ENCODE results near the gene CYBA.

Gene CYBA

GRCh38 chr16:88627531-88628411, 23.1 kb downstream of the CYBA start:
- no peak for DNase-seq

- DNase-seq: no peak
These were observed 24.2 kb downstream of the CYBA start for GRCh38 chr16:88626646-88627045.

- DNase-seq: no peak
These were observed 25.8 kb downstream of the CYBA start for GRCh38 chr16:88624977-88625576.

DNA sequence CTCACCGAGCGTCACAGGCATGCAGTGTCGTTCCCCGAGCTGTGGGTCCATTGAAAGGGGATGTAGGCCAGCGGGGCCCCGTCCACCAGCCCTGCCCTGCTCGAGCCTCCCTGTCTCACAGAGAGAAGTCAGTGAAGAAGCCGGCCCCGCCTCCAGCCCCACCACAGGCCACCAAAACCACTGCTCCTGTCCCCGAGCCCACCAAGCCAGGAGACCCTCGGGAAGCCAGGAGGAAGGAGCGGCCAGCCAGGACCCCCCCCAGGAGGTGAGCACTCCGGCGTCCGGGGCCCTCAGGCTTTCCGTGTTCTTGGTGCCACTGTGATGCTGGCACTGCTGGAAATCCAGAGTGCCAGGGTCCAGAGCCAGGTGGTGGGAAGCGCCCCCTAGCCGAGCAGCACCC, 26.4 kb downstream of the CYBA start:
- no peak for DNase-seq

GRCh38 chr16:88623858-88624257, 27.0 kb downstream of the CYBA start:
- DNase-seq: no peak

DNA sequence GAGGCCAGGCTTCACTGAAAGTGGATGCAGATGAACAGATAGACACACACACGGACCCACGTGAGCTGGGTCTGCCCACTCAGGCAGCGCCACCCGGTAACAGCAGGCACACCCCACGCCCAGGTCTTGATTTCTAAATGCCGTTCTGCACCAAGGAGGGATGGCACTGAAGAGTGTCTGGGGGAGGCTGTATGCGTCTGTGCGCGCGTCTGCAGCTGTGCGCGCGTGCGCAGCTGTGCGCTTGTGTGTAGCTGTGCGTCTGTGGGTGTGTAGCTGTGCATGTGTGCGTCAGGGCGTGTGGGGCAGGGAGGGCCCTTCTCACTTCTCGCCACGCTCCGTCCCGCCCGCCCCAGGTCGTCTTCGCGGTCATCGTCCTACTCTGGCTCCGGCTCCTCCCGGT, 28.0 kb downstream of the CYBA start:
- DNase-seq: no peak

GRCh38 chr16:88622125-88622524, 28.7 kb downstream of the CYBA start:
- no peak for DNase-seq

DNA sequence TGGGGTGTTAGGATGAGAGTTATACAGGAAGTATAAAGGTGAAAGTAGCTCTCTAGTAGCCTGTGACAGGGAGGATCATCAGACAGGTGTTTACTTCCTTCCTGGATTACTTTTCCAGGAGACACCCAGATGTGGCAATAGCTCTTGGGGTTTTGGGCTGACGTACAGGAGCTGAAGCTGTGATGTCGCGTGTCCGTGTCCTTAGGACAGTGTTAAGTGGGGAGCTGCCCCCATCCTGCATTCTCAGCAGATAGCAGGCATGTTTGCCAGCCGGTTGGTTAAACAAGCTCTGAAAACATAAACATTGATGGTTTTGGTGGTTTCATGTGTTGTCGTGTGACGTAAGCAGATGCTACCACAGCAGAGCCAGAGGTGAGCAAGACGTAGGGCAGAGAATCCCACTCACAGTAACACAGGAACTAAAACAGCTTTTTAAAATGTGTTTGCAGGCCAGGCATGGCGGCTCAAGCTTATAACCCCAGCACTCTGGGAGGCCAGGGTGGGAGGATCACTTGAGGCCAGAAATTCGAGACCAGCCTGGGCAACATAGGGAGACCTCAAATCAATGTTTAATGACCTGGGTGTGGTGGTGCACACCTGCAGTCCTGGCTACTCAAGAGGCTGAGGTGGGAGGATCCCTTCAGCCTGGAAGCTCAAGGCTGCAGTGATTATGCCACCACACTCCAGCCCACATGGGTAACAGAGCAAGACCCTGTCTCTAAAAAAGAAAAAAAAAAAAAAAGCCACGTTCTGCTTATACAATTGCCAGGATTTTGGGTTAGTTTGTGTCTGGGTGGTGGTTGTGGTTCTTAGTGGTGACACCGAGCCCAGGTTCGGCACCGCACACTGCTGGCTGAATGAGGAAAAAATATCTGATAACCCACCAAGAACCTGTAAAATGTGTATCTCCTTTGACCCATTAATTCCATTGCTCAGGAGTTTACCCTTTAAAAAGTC, 30.7 kb downstream of the CYBA start:
- DNase-seq: no peak

DNA sequence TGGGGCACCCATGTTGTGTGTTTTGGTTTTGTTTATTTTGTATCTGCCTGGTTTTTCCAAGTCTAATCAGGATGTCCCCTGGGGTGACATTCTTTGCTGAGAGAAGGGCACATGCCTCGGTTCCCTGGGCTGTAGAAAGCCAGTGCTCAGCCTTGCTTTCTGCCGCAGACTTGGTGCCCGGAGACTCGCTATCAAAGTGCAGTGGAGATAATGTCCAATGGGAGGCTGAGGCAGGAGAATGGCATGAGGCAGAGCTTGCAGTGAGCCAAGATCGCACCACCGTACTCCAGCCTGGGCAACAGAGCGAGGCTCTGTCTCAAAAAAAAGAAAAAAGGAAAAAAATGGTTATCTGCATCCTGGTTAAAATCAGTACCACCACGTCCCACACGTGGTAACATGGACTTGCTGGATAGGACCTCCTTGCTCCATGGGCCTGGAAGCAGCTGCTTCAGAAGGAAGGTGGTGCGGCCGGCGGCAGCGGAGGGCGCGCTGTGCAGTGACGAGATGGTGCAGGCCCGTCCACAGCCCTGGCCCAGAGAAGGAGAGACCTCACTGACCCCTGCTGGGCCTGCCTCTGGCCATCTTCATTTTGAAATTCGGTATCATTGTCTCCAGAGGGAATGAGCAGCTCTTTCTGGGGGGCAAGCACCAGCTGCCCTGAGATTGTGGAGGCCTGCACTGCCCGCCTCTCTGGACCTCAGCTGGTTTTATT, 31.7 kb downstream of the CYBA start:
- no peak for DNase-seq

GRCh38 chr16:88618182-88618955, 32.5 kb downstream of the CYBA start:
- DNase-seq: no peak

DNA sequence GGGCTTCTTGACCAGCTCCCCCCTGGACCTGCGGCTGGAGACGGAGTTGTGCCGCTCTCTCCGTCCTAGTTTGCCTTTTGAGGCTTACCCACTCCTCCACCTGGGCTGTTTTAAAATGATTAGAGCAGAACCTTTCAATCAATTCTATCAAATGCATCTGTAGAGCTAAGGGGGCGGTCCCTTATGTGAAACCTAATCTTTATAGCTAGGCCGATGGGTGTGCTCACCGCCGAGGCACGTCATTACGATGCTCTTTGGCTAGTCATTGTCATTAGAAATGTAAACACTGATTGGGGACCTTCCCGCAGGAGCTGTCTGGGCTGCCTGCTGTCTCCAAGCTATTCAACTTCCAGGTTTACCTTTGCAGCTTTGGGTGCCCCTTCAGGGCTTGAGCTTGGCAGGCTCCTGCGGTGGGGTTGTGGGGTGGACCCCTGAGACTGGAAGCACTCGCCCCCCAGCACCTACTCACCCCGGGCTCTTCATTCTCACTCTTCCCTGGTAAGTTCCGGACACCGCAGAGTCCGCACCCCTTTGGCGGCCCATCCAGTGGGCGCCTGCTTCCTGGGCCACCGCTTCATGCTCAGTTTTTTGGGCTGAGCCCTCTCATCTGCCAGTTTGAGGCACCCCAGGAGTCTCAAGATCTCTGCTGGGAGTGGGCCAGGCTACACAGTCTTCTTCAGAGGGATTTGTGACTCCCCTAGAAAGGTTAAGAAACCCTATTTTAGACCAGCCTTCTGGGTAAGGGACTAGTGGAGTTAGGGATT, 33.4 kb downstream of the CYBA start:
- DNase-seq: no peak

- DNase-seq: no peak
These were observed 34.1 kb downstream of the CYBA start for GRCh38 chr16:88616736-88617135.

GRCh38 chr16:88616320-88616719, 34.5 kb downstream of the CYBA start:
- DNase-seq: no peak

- DNase-seq: no peak
These were observed 35.9 kb downstream of the CYBA start for GRCh38 chr16:88614818-88615580.

- no peak for DNase-seq
These were observed 36.7 kb downstream of the CYBA start for GRCh38 chr16:88613911-88614817.

DNA sequence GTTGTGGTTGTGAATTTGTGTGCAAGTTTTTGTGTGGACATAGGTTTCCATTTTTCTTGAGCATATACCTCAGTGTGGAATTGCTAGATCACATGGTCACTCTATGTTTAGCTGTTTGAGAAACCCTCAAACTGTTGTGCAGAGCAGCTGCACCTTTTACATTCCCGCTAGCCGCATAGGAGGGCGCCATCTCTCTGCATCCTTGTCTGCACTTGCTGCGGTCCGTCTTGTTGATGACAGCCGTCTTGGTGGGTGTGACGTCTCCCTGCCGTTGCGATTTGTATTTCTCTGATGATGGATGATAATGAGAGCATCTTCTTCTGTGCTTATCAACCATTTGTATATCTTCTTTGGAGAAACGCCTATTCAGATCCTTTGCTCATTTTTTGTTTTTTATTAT, 37.6 kb downstream of the CYBA start:
- no peak for DNase-seq

DNA sequence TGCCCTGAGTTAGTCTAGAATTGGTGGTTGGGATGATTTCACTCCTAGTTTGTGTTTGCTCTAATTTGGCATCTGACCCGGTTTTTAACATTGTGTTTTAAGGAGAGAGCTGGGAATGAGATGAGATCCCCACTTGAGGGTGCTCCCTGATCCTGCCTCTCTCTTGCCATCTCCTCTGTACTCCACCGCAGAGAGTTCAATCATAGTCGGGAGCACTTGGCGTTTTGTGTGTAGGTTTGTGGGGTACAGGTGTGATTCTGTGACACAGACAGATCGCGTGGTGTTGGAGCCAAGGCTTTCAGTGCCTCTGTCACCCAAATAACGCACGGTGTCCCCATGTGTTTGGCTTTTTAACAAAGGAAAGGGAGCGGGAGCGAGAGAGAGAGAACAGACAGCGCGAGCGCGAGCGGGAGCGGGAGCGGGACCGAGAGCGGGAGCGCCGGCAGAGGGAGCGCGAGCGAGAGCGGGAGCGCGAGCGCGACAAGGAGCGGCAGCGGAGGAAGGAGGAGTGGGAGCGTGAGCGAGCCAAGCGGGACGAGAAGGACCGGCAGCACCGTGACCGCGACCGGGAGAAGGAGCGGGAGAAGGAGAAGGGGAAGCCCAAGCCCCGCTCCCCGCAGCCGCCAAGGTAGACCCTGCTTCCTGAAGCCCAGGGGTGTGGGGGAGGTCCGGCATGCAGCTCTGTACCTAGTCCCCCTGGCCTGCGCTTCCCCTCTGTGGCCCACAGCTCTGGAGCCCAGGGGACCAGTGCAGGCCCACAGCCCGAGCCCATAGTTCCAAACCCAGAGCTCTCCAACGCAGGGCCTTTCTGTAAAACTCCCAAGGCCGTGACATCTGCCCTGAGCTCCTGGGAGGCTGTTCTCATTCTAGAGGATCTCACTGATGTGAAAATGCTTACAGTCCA, 39.7 kb downstream of the CYBA start:
- DNase-seq: no peak

GRCh38 chr16:88610080-88610479, 40.8 kb downstream of the CYBA start:
- DNase-seq: no peak

Measured in islet precursor cell (in vitro differentiated cells).